ENCODE data around the gene FGF19.

DNA sequence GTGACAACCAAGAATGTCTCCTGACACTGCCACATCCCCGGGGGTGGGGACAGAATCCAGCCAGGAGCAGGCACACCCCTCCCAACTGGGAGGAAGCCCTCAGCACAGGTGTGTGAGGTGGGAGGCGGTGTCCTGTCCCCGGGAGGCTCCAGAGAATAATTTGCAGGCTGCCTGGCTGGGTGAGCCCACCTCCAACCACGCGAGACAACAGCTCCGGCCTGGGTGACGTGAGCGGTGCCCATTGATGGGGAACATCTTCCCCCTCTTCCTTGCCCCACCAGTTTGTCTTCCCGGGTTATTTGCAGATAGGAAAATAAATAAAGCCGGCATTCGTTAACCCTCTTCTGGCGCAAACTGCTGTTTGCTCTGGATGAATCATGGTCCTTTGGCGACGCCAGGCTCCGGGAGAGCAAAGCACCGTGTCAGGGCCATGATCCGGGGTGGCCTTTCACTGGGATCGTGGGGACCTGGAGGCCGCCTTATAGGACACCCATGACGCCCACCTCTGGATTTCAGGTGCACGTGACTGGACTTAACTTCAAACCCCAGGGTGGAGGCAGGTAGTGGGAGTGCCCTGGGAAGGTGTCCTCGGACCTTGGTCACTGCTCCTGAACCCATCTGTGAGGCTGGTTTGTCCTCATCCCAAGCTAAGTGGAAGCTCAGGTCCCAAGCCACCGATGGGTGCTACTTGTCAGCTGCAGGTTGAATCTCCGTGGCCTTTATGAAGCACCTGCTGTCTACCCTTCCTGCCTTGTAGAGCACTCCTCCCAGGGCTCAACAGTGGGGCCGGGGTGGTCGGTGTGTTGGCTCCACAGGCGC is 49.0 kb downstream of the FGF19 start:
- TF ChIP-seq, protein P1, sequence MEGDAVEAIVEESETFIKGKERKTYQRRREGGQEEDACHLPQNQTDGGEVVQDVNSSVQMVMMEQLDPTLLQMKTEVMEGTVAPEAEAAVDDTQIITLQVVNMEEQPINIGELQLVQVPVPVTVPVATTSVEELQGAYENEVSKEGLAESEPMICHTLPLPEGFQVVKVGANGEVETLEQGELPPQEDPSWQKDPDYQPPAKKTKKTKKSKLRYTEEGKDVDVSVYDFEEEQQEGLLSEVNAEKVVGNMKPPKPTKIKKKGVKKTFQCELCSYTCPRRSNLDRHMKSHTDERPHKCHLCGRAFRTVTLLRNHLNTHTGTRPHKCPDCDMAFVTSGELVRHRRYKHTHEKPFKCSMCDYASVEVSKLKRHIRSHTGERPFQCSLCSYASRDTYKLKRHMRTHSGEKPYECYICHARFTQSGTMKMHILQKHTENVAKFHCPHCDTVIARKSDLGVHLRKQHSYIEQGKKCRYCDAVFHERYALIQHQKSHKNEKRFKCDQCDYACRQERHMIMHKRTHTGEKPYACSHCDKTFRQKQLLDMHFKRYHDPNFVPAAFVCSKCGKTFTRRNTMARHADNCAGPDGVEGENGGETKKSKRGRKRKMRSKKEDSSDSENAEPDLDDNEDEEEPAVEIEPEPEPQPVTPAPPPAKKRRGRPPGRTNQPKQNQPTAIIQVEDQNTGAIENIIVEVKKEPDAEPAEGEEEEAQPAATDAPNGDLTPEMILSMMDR (IDR thresholded peaks at IDR 0.05; ENCODE audit: insufficient read depth, low read length) = no peak
- TF ChIP-seq REST (IDR thresholded peaks at IDR 0.05; ENCODE audit: insufficient replicate concordance, low read depth) (no peak), POLR2AphosphoS5 (IDR thresholded peaks at IDR 0.05; ENCODE audit: low read depth) (no peak), GABPA (IDR thresholded peaks at IDR 0.05; ENCODE audit: low read depth) (no peak)
